Neuron (in vitro differentiated cells): Measurements from ENCODE around the gene LONRF3.

Experiments used
- H2AFZ ChIP-seq: one replicate; pipeline ENCODE4 v1.6.1; 2013; ENCODE audit warnings: low read depth, mild to moderate bottlenecking, inconsistent platforms, low read length, moderate library complexity
- H3K27me3 ChIP-seq: one replicate; pipeline ENCODE4 v1.6.1; 2013; ENCODE audit warnings: low read length; ENCODE audit not compliant: insufficient read depth
- H3K36me3 ChIP-seq: one replicate; pipeline ENCODE4 v1.6.1; 2013; ENCODE audit warnings: low read length; ENCODE audit not compliant: insufficient read depth
- H3K4me1 ChIP-seq: one replicate; pipeline ENCODE4 v1.6.1; 2013; ENCODE audit warnings: low read length; ENCODE audit not compliant: insufficient read depth
- H3K4me3 ChIP-seq: 2 replicates; pipeline ENCODE4 v1.5.1; 2013; ENCODE audit warnings: mild to moderate bottlenecking, low read length, moderate library complexity
- H3K9me3 ChIP-seq: one replicate; pipeline ENCODE4 v1.6.1; 2013; ENCODE audit warnings: low read length

LONRF3 gene

DNA sequence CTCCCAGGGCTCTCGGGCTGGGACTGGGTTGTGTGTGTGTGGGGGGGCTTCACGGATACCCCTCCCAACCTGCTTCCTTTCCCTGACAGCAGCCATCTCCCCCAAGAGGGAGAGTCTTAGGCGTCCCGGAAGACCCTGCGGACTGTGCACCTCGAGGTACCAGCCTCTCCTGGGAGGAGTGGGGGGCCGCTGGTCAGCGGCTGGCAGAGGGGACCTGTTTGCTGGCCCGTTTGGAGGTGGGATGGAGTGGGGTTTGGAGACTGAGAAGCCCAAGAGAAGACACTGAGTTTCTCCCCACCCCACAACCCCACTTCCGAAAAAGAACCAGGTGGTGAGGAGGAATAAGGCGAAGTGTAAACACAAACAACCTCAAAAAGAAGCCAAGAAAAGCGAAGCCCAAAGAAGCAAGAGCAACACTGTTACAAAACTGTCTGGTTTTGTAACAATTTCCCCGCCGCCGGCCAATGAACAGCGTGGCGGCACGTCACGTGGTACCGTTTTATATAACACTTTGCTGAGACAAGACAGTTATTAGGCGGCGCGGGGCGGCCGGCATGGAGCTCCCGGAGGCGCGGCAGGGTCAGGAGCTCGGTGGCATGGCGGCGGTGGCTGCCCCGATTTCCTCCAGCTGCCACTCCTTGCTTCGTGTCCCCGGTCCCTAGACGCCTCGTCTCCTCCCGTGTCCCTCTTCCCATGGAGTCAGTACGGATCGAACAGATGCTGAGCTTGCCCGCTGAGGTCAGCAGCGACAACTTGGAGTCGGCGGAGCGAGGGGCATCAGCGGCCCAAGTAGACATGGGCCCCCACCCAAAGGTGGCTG lies at the start of gene LONRF3:
Gene LONRF3, plus strand, starts transcription at position 531 of the 820 bp plus-strand sequence. Its CDS starts 163 bp downstream, at position 694.
- H3K4me3 ChIP-seq, result no peak within 1 kb of the TSS
- H3K27me3 ChIP-seq, result peaks cover 60% of the 10 kb centered on the region
- H3K36me3 ChIP-seq, result no peaks in the 10 kb centered on the region
- H2AFZ ChIP-seq, result peak within 1 kb of the TSS; percentile 17
- H3K4me1 ChIP-seq, result peaks cover 4% of the 10 kb centered on the region
- H3K9me3 ChIP-seq, result no peaks in the 10 kb centered on the region

- no peaks in the 10 kb centered on the region for H3K27me3 ChIP-seq
- H3K4me3 ChIP-seq, result no peak overlapping the region
- H3K36me3 ChIP-seq, result no peaks in the 10 kb centered on the region
- no peaks in the 10 kb centered on the region for H3K9me3 ChIP-seq
- no peaks in the 10 kb centered on the region for H3K4me1 ChIP-seq
- no peak overlapping the region for H2AFZ ChIP-seq
These were observed 46.3 kb upstream of the LONRF3 start for GRCh38 chrX:118928151-118928550.

DNA sequence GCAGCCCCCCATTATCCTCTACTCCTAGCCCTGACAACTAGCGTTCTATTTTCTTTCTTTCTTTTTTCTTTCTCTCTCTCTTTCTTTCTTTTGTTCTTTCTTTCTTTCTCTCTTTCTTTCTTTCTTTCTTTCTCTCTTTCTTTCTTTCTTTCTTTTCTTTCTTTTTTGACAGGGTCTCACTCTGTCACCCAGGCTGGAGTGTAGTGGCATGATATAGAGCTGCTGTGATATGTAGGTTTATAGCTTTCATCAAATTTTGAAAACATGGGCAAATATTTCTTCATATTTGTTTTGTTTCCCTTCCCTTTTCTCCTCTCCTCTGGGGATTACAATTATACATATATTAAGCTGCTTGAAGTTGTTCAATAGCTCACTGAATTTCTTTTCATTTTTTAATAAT lies 39.1 kb upstream of the LONRF3 start:
- H3K4me3 ChIP-seq, result no peak overlapping the region
- H3K27me3 ChIP-seq, result no peaks in the 10 kb centered on the region
- no peaks in the 10 kb centered on the region for H3K36me3 ChIP-seq
- no peaks in the 10 kb centered on the region for H3K9me3 ChIP-seq
- H2AFZ ChIP-seq, result no peak overlapping the region
- H3K4me1 ChIP-seq, result no peaks in the 10 kb centered on the region

- H3K4me1 ChIP-seq, result no peaks in the 10 kb centered on the region
- no peaks in the 10 kb centered on the region for H3K27me3 ChIP-seq
- no peaks in the 10 kb centered on the region for H3K9me3 ChIP-seq
- H3K36me3 ChIP-seq, result no peaks in the 10 kb centered on the region
- H2AFZ ChIP-seq, result no peak overlapping the region
- H3K4me3 ChIP-seq, result no peak overlapping the region
These were observed 33.3 kb upstream of the LONRF3 start for GRCh38 chrX:118941147-118941546.

- no peak overlapping the region for H2AFZ ChIP-seq
- no peaks in the 10 kb centered on the region for H3K4me1 ChIP-seq
- H3K9me3 ChIP-seq, result no peaks in the 10 kb centered on the region
- H3K36me3 ChIP-seq, result no peaks in the 10 kb centered on the region
- H3K4me3 ChIP-seq, result no peak overlapping the region
- no peaks in the 10 kb centered on the region for H3K27me3 ChIP-seq
These were observed 31.3 kb upstream of the LONRF3 start for GRCh38 chrX:118943102-118943501.

DNA sequence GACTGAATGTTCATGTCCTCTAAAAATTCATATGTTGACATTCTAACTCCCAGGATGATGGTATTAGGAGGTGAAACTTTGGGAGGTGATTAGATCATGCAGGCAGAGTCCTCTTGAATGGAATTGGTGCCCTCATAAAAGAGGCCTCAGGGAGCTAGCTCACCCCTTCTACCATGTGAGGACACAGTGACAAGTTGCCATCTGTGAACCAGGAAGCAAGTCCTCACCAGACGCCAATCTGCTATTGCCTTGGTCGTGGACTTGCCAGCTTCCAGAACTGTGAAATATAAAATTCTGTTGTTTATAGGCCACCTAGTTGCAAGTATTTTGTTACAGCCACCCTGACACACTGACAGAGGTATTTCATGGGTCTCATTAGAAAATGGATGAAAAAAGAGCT lies 28.5 kb upstream of the LONRF3 start:
- no peaks in the 10 kb centered on the region for H3K4me1 ChIP-seq
- H2AFZ ChIP-seq, result no peak overlapping the region
- no peak overlapping the region for H3K4me3 ChIP-seq
- H3K36me3 ChIP-seq, result no peaks in the 10 kb centered on the region
- H3K9me3 ChIP-seq, result no peaks in the 10 kb centered on the region
- H3K27me3 ChIP-seq, result peaks cover 2% of the 10 kb centered on the region

- no peaks in the 10 kb centered on the region for H3K9me3 ChIP-seq
- H3K4me1 ChIP-seq, result no peaks in the 10 kb centered on the region
- H3K4me3 ChIP-seq, result no peak overlapping the region
- H3K36me3 ChIP-seq, result no peaks in the 10 kb centered on the region
- H2AFZ ChIP-seq, result no peak overlapping the region
- H3K27me3 ChIP-seq, result peaks cover 2% of the 10 kb centered on the region
These were observed 26.1 kb upstream of the LONRF3 start for GRCh38 chrX:118948270-118948669.

DNA sequence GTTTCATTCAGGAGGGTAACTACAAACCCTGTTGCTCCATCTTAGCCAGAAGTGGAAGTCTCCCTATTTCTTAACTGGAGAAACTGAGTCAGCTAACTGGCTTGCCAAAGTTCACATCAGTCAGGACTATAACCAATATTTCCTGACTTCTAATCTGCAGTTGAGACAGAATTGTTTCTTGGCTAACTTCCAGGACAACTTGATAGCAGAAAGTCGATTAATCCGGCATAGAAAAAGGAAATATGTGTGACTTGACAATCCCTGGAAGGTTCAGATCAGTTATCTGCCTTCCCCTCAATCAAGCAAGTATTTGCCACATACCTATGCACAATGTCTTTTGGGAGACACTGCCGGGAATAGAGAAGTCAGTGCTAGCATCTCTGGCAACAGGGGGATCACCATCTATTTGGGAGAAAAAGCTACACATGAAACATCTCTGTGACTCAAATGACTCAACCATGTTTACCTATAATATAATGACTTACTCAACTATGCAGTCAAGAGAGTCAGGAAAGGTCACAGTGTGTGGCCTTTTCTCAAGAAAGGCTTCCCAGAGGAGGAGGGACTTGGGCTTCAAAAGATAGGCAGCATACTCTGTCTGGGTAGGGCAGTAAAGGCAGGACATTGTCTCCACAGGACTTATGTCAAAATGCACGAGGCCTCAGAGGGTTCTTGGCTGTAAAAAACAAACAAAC lies 12.4 kb upstream of the LONRF3 start:
- Histone ChIP-seq H2AFZ (no peak overlapping the region), H3K36me3 (no peaks in the 10 kb centered on the region), H3K27me3 (peaks cover 2% of the 10 kb centered on the region), H3K4me3 (no peak overlapping the region), H3K4me1 (no peaks in the 10 kb centered on the region), H3K9me3 (no peaks in the 10 kb centered on the region)

- no peaks in the 10 kb centered on the region for H3K36me3 ChIP-seq
- no peak overlapping the region for H2AFZ ChIP-seq
- peaks cover 6% of the 10 kb centered on the region for H3K27me3 ChIP-seq
- H3K4me3 ChIP-seq, result no peak overlapping the region
- no peaks in the 10 kb centered on the region for H3K9me3 ChIP-seq
- no peaks in the 10 kb centered on the region for H3K4me1 ChIP-seq
These were observed 11.3 kb upstream of the LONRF3 start for GRCh38 chrX:118963159-118963558.

DNA sequence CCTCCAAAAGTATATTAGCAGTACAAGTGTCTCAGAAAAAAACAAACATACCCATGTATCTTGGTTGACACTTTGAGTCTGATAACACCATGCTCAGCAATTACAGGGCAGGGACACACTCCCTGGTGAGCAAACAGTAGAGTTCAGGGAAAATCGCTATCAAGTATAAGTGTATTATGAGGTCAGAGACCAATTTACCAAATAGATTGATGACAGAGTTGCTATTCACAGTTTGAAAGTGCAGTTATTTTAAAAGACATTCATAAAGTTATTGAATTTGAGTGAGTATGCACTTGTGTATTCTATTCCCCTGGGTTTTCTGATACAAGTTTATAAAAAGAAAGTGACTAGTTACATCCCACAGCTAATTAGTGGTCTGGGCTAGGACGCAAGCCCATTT lies 10.2 kb upstream of the LONRF3 start:
- no peak overlapping the region for H2AFZ ChIP-seq
- H3K27me3 ChIP-seq, result peaks cover 9% of the 10 kb centered on the region
- H3K4me3 ChIP-seq, result no peak overlapping the region
- no peaks in the 10 kb centered on the region for H3K9me3 ChIP-seq
- no peaks in the 10 kb centered on the region for H3K36me3 ChIP-seq
- no peaks in the 10 kb centered on the region for H3K4me1 ChIP-seq

- Histone ChIP-seq H2AFZ (no peak overlapping the region), H3K36me3 (no peaks in the 10 kb centered on the region)
These were observed 9.0 kb upstream of the LONRF3 start for GRCh38 chrX:118965395-118965794.

DNA sequence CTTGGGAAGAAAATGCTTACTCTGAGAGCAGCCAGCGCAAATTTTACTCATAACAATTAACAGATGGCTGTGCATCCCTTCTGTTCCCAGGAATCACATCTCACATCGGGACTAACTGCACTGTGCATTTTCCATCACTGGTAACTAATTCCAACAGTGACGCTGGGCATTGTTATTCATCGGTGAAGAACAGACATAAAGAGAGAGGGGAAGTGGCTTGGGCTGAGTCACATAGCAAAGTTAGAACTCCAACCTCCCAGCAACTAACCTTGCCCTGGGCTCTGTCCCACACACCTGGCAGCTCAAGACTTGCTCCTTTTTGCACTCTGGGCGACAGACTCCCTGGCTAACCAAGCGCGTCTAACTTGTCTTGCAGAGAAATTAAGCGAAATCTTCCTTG lies 6.4 kb upstream of the LONRF3 start:
- H3K36me3 ChIP-seq, result no peaks in the 10 kb centered on the region
- no peaks in the 10 kb centered on the region for H3K4me1 ChIP-seq
- no peak overlapping the region for H3K4me3 ChIP-seq
- H2AFZ ChIP-seq, result no peak overlapping the region
- H3K27me3 ChIP-seq, result peaks cover 23% of the 10 kb centered on the region
- H3K9me3 ChIP-seq, result no peaks in the 10 kb centered on the region

More at GRCh38 chrX:118965395-118965794, 9.0 kb upstream of the LONRF3 start:
- Histone ChIP-seq H3K4me1 (no peaks in the 10 kb centered on the region), H3K9me3 (no peaks in the 10 kb centered on the region), H3K4me3 (no peak overlapping the region), H3K27me3 (peaks cover 9% of the 10 kb centered on the region)

GRCh38 chrX:118971552-118971951 lies 2.9 kb upstream of the LONRF3 start:
- Histone ChIP-seq H3K4me1 (peaks cover 4% of the 10 kb centered on the region), H3K36me3 (no peaks in the 10 kb centered on the region), H2AFZ (no peak overlapping the region), H3K27me3 (peaks cover 55% of the 10 kb centered on the region), H3K4me3 (no peak overlapping the region), H3K9me3 (no peaks in the 10 kb centered on the region)
